GM10248 (cell line): ENCODE results near the gene TCEA2.

Experiments
- CTCF ChIA-PET: fragments of 300-600 bp; sonication (Branson Sonifier 250); formaldehyde crosslinking; extraction: SDS; loops from one replicate; lab custom pipeline; 2021; ENCODE audit warnings: antibody characterized with exemption; lab: Yijun Ruan, JAX
- POLR2A ChIA-PET: fragments of 350-650 bp; sonication (Branson Sonifier 250); formaldehyde crosslinking; extraction: SDS; loops from one replicate; lab custom pipeline; 2020; ENCODE audit warnings: antibody characterized with exemption; lab: Yijun Ruan, JAX
- DNase-seq: peaks from one replicate; pipeline ENCODE4 v3.0.0; 2012; ENCODE audit errors: extremely low spot score
- CTCF ChIP-seq: IDR thresholded peaks from 2 replicates; pipeline ENCODE4 v1.5.1; 2012; ENCODE audit warnings: mild to moderate bottlenecking, low read depth; ENCODE audit errors: extremely low read depth, missing control alignments, control extremely low read depth

Gene TCEA2

GRCh38 chr20:64024141-64024990 lies 38.6 kb upstream of the TCEA2 start:
- no peak for TF ChIP-seq CTCF
- ChIA-PET CTCF (interaction anchor here (1.4 to 2.1 kb wide), 2 partner anchors 14 to 41 kb away, joined by 3 to 9 read pairs; no protein-coding TSS in a partner anchor), POLR2A (no interaction called here)
- no peak for DNase-seq

- DNase-seq, result no peak
- TF ChIP-seq CTCF, result no peak
- CTCF ChIA-PET, result interaction anchor here (1.4 to 2.1 kb wide), 2 partner anchors 14 to 42 kb away, joined by 3 to 9 read pairs; no protein-coding TSS in a partner anchor
- POLR2A ChIA-PET, result no interaction called here
These were observed 37.7 kb upstream of the TCEA2 start for GRCh38 chr20:64025101-64025825.

GRCh38 chr20:64025826-64026412 lies 37.1 kb upstream of the TCEA2 start:
- CTCF ChIA-PET, result interaction anchor here (1.4 to 2.1 kb wide), 3 partner anchors 13 to 52 kb away, joined by 3 to 9 read pairs (median 7); no protein-coding TSS in a partner anchor
- TF ChIP-seq CTCF, result no peak
- no peak for DNase-seq
- POLR2A ChIA-PET, result no interaction called here

- ChIA-PET POLR2A (interaction anchor here (1.1 to 1.7 kb wide), 2 partner anchors 8 to 28 kb away, joined by 3 to 8 read pairs; partner anchors contain the start of gene C20orf204), CTCF (interaction anchor here (1.0 to 3.1 kb wide), 5 partner anchors 10 to 50 kb away, joined by 3 to 31 read pairs (median 3); partner anchors contain the start of genes C20orf204 and SAMD10)
- DNase-seq, result no peak
- TF ChIP-seq CTCF, result no peak
These were observed 34.9 kb upstream of the TCEA2 start for GRCh38 chr20:64027981-64028685.

GRCh38 chr20:64029293-64030117 lies 33.5 kb upstream of the TCEA2 start:
- ChIA-PET CTCF (interaction anchor here (0.8 to 3.1 kb wide), 2 partner anchors 9 to 28 kb away, joined by 4 to 31 read pairs; partner anchors contain the start of gene C20orf204), POLR2A (no interaction called here)
- DNase-seq, result no peak

More at GRCh38 chr20:64029293-64030117, 33.5 kb upstream of the TCEA2 start:
- no peak for TF ChIP-seq CTCF
